Cardiac fibroblast (primary cell): ENCODE data around the gene CDX2.

Experiments used
- DNase-seq, 2 donors: peaks; one replicate each; pipeline versions ENCODE4 v3.0.0 to v3.0.0-alpha.2; 2010; ENCODE audit warnings: low read depth in 2 of 2
- H3K4me3 ChIP-seq, 2 donors: replicated peaks in 1 of 2; 1 replicate in 1 of 2; 2 replicates in 1 of 2; pipeline ENCODE4 v1.5.1; 2011; ENCODE audit warnings: low read depth in 2 of 2, low read length in 2 of 2, mild to moderate bottlenecking in 2 of 2, moderate library complexity in 1 of 2
- TF ChIP-seq, protein P1 (sequence below): IDR thresholded peaks from one replicate; pipeline ENCODE4 v1.5.1; 2011; ENCODE audit warnings: low read depth, mild to moderate bottlenecking, low read length, inconsistent platforms

The CDX2 gene

DNA sequence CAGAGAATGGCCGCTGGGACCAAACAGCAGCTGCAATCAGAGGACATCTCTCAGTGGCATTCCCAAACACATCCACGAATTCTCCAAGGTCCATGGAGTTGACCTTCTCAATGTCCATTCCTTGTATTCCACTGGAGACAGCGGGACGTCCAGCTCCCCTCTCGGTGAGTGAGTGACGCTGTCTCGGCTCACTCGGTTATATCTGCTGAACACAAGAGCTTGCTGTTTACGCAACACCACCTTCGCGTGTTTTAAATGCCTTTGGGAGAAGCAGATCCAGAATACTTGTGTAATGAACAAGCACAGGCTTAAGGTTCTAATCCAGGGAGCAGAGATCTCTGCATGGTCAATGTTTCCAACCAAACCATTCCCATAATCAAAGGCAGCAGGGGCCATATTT is 19.4 kb upstream of the CDX2 start, which contains the start of gene URAD:
Gene URAD, minus strand, starts transcription at position 174 of the 400 bp plus-strand sequence. Its CDS starts 56 bp downstream, at position 118.
- no peak for DNase-seq
- H3K4me3 ChIP-seq: no peak within 1 kb of the TSS
- TF ChIP-seq, protein P1, sequence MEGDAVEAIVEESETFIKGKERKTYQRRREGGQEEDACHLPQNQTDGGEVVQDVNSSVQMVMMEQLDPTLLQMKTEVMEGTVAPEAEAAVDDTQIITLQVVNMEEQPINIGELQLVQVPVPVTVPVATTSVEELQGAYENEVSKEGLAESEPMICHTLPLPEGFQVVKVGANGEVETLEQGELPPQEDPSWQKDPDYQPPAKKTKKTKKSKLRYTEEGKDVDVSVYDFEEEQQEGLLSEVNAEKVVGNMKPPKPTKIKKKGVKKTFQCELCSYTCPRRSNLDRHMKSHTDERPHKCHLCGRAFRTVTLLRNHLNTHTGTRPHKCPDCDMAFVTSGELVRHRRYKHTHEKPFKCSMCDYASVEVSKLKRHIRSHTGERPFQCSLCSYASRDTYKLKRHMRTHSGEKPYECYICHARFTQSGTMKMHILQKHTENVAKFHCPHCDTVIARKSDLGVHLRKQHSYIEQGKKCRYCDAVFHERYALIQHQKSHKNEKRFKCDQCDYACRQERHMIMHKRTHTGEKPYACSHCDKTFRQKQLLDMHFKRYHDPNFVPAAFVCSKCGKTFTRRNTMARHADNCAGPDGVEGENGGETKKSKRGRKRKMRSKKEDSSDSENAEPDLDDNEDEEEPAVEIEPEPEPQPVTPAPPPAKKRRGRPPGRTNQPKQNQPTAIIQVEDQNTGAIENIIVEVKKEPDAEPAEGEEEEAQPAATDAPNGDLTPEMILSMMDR: no peak

DNA sequence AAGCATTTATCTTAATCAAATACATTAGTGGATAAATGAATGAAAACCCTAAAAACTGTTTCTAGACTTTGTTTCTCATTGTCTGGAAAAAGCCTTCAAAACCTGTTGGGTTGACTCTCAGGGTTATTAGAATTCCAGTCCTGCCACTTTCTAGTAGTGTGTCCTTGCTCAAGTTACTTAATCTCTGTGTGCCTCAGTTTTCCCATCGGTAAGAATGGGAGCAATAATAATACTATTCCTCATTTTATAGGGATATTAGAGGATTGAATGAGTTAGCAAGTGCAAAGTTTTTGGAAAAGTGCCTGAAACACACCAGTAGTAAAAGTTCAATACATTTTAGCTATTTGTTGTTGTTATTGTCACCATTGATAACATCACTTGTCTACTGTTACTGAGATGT is 16.5 kb upstream of the CDX2 start:
- no peak overlapping the region for H3K4me3 ChIP-seq
- TF ChIP-seq, protein P1: no peak
- no peak for DNase-seq

DNA sequence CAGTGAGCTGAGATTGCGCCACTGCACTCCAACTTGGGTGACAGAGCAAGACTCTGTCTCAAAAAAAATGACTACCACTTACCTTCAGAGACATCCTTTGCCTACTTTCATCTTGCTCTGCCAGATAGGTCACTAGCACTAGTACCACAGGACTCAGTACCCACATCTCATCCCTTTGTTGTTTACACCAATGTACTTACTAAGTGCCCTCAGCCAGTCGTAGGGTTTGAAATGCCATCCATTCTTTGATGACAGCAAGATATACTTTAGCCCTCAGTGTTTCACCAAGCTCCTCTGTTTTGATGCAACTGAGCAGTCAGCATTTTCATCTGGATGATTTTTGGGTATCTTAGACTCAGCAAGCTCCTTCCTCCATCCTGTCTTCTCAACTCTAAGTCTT is 13.2 kb upstream of the CDX2 start:
- no peak overlapping the region for H3K4me3 ChIP-seq
- no peak for DNase-seq
- TF ChIP-seq, protein P1: no peak

DNA sequence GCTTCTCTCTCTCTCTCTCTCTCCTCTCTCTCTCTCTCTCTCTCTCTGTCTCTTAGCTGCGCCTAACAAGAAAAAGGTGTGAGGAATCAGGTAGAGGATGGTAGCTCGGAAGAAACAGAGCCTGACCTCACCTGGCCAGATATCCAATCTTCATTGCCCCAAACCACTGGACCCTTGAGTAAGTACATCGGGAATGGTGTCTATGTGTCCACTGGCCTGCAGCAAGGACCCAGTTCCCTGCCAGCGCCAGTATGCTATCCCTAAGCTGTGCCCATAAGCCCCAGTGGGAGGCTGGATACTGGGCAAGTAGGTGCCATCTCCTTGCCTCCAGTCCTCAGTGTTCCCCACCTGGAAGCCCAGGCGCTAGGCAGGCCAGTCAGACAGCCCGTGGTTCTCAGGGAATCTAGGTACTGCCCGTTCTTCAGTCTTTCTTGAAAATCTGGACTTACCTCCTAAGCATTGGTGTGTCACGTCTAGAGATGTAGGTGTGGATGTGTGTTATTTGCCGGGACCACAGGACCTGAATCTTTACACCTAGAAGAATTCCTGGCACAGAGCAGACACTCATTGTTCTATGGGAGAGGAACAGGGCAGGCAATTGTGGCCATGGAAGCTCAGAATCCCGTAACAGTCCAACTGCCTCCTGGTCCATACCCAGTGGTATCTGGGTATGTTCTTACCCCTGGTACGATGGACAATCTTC is 12.0 kb upstream of the CDX2 start:
- DNase-seq: no peak
- H3K4me3 ChIP-seq: no peak overlapping the region
- TF ChIP-seq, protein P1: no peak

DNA sequence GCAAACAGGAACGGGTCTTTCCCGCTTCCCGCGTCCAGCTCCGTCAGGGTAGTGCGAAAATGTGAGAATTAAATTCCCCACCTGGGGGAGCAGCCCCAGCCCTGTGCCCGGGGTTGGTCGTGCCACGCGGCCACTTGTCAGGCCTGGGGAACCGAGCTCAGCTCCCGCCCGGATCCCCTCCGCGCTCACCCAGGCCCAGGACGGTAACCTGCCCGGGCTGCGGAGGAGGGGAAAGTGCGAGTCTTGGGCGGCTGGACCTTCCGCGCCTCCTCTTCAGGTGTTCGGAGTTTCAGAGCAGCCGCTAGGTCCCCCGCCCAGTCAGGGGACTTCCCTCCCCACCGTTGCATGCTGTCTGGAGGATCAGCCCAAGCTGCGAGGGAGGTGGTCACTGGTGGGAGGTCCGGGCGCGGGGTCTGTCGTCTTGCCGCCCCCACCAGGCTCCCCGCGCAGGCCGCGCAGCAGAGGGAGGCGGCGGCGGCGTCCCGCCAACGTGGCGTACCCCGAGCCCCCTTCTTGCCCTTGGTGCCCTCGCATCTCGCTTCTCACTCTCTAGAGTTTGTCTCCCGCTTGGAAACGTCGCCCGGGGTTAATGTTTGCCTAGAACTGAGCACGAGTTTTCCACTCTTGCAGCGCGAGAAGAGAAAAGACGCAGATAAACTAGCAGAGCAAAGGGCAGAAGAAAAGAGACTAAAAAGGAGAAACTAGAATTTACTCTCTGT is 11.3 kb upstream of the CDX2 start:
- TF ChIP-seq, protein P1: no peak
- no peak for DNase-seq
- no peak overlapping the region for H3K4me3 ChIP-seq

DNA sequence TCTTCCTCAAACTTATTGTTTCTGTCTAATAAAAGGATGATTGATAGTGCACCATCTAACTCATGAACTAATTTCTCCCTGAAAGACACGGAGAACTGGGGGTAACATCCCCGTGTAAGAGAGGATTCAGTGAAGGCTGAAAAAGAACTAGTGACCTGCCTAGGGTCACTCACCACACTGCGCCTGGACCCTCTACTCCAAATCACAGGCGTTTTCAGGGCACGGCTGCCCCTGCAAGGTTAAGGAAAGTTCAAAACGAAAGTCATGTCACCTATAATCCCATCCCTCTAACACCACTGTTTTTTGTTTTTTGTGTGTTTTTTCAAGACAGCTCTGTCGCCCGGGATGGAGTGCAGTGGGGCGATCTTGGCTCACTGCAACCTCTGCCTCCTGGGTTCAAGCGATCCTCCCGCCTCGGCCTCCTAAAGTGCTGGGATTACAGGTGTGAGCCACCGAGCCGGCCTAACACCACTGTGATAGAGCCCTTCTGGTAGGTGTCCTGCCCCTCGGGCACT is 10.7 kb upstream of the CDX2 start:
- TF ChIP-seq, protein P1: no peak
- no peak overlapping the region for H3K4me3 ChIP-seq
- DNase-seq: no peak
